ENCODE measurements around the gene PLD1.
"Not testable (repeated sequence)": the region's sequence is repeated elsewhere in the genome, so short reads cannot be mapped to it uniquely, and the experiment has no call there.

PLD1 gene

GRCh38 chr3:171770689-171771620 lies 39.3 kb downstream of the PLD1 start:
- DNase-seq (ENCODE audit: low spot score) = no peak

DNA sequence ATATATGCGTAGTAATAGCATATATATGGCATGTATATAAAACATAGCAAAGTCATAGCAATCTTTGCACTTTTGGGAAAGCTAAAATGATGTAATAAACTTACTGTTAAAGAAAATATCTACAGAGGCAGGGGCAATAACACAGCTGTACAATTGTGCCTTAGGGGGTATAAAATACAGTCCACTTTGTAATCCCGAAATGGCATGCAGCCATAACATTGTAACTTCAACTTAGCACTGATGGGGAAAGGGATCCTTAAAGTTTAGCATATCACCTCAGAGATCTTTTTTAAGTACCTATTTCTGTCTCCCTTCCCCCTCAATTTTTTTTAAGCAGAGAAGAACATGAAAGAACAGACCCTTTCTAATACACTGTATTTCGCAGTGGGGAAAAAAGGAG lies 40.8 kb downstream of the PLD1 start:
- DNase-seq (ENCODE audit: low spot score) = no peak

GRCh38 chr3:171768986-171769385 lies 41.3 kb downstream of the PLD1 start:
- DNase-seq (ENCODE audit: low spot score) = no peak

GRCh38 chr3:171768281-171768900 lies 41.9 kb downstream of the PLD1 start:
- no peak for DNase-seq (ENCODE audit: low spot score)

DNA sequence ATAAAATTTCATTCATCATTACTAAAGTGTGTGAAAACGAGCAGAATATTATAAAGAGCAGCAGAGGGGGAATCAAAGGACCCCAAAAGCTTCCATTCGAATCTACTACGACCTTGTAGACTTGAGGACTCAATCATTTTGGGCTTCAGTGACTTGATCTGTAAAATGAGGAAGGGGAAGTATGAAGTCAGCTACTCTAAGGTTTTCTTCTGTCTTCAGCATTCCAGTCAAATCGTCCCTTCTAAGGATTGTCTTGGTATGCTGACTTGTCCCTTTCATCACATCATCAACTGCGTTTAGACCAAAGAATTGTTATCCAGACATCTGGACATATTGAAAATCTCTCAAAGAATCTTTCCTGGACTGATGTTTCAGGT lies 44.8 kb downstream of the PLD1 start:
- no peak for DNase-seq (ENCODE audit: low spot score)

DNA sequence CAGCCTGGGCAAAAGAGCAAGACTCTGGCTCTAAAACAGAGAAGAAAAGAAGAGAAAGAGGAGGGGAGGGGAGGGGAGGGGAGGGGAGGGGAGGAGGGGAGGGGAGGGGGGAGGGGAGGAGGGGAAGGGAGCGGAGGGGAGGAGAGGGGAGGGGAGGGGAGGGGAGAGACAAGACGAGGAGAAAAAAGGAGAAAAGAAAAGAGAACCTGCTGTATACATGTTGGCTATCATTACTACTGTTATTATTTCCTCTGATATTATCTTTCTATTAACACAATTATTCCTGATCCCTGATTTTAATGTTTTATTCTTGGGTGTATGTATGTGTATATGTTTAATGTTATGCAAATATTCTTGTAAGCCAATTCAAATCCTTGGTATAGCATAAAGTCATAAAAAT lies 46.9 kb downstream of the PLD1 start:
- DNase-seq (ENCODE audit: low spot score) = no peak

DNA sequence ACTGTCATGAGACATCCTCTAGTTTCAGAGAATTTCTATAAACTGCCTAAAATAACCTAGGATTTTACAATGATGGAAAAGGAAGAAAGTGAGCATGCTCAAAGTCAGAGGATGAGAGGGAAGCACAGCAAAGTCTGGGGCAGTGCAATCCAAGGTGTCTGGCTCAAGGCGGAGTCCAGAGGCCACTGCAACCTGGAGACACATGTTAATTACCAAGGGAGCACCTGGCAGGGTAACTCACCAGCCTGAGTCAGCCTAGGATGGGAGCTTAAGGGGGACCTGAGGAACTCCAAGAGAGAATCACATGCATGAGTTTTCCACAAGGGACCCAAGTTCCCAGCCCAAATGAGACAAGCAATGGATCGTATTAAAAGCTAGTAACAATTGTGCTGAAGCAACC lies 49.8 kb downstream of the PLD1 start:
- DNase-seq (ENCODE audit: low spot score) = no peak

DNA sequence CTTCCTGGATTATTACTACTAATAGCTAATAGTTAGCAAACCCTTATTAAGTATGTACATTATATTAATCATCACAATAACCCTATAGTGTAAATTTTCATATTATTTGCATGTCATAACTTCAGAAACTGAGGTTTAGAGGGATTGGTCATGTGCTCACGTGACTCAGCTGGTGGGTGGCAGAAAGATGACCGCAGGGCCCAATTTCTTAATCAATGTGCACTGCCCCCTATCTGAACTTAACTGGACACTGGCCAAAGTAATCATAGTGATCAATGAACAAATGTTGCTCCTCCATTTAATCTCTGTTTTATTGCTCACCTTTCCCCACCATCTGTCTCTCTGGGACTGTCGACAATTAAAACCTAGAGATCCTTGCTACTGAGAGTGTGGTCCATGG lies 52.2 kb downstream of the PLD1 start:
- no peak for DNase-seq (ENCODE audit: low spot score)

DNA sequence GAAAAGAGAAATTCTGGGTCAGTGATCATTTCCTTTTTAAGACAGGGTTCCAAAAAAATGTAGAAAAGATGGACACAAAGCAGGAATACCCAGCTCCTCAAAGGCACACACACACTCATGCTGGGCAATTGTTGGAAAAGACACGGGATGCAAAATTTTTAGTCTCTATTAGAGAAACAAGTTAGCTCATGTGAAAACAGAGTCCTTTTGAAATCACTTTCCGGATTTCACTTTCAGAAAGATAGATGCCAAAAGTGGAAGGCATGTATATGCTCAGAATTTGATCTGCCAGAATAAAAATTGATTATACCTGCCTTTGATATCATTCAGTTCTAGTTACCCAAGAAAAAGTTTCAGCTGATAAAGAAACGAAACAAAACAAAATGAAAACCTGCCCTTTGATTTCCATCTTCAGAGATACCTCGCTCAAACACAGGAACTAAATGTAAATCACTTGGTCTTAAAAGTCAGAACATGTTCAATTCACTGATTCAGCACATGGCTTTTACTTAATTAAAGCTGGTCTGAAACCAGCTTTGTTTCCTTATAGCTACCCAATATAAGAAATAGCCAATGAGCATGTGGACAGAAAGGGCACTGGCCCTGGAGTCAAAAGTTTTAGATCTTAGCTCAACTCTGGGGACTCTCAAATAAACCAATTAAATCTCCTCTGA lies 52.8 kb downstream of the PLD1 start:
- no peak for DNase-seq (ENCODE audit: low spot score)

- no peak for DNase-seq (ENCODE audit: low spot score)
Measured at GRCh38 chr3:171755656-171756055, 54.6 kb downstream of the PLD1 start.

DNA sequence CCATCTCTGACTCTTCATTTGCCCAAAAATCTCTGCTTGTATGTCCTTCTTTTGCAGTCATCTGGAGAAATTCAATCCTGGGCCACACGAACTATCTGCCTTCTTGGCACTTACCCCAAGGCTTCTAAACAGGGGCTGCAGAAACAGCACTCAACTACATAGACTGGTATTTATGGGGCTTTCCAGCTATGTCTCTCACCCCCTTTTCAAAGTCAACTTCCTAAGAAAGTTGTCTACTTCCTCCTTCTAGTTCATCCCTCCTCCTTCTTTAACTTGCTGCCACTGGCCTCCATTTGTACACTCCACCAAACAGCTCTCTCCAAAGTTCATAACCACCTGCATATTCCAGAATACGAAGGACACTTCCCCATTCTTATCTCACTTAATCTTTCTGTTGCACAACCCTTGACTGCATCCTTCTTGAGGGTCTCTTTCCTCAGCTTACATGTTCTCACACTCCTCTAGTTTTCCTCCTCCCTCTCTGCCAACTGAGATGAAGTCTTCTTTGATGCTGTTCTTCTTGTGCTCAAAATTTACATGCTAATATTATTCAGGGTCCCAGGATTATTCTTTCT lies 55.2 kb downstream of the PLD1 start:
- DNase-seq (ENCODE audit: low spot score) = no peak

- DNase-seq (ENCODE audit: low spot score) = no peak
Measured at GRCh38 chr3:171753665-171754408, 56.4 kb downstream of the PLD1 start.

GRCh38 chr3:171753025-171753472 lies 57.2 kb downstream of the PLD1 start:
- no peak for DNase-seq (ENCODE audit: low spot score)

GRCh38 chr3:171752329-171752728 lies 58.0 kb downstream of the PLD1 start:
- DNase-seq (ENCODE audit: low spot score) = no peak

- DNase-seq (ENCODE audit: low spot score) = no peak
Measured at GRCh38 chr3:171749124-171749523, 61.2 kb downstream of the PLD1 start.

- DNase-seq (ENCODE audit: low spot score) = no peak
Measured at GRCh38 chr3:171748064-171748924, 62.0 kb downstream of the PLD1 start.

DNA sequence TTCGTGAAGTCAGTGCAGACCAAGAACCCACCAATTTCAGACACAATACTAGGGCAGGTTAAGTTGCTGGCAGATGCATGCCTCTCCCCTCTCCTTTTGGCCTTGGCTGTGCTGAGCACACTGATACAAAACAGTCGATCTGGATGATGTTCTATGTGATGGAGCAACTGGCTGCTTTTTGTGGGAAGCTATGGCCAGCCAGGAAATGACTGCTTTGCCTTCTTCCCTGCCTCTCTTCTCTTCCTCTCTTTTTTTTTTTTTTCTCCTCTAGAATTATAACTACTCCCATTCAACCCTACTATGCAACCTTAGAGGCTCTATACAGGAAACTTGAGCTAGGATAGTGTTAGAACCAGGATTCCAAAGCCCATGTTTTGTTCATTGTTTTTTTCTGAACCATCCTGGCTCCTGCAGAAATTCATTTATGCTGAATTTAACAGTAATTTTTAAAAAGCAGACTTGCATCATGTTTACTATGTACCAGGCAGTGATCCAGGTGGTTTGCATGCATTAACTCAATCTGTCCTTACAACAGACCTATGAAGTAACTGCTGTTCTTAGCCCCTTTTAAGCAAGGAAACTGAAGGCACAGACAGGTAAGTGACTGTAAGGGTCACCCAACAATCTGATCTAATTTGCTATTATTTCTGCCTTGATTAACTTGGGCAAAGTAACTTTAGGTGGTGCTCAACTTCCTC lies 62.9 kb downstream of the PLD1 start:
- no peak for DNase-seq (ENCODE audit: low spot score)

GRCh38 chr3:171746320-171747222 lies 63.7 kb downstream of the PLD1 start:
- not testable (repeated sequence) for DNase-seq (ENCODE audit: low spot score)

All from CD4-positive, alpha-beta T cell treated with Interleukin-15 for 4 hours (primary cell).